GM12878 (cell line): Measurements from ENCODE around the gene CLEC16A. TPM values are rescaled to one million over a fixed set of nuclear protein-coding genes. Genes with fewer than 3 reads are reported as not detected.

Experiments used
- ATAC-seq: fragments of 200-7000 bp; cut with Tn5 transposase; 3 replicates; pipeline ENCODE4 v1.9.1; 2020; ENCODE audit warnings: mild to moderate bottlenecking, moderate library complexity
- BruUV-seq: library from RNA; stranded (reverse); fragments of 400-500 nt; replicated peaks from 2 replicates; lab custom pipeline; 2021; lab: Mats Ljungman, UMichigan
- CTCF ChIA-PET: fragments of 300-600 bp; sonication (Branson Sonifier 250); formaldehyde crosslinking; extraction: SDS; loops from one replicate; lab custom pipeline; 2021; ENCODE audit warnings: inconsistent platforms; lab: Yijun Ruan, JAX
- POLR2A ChIA-PET: fragments of 350-600 bp; formaldehyde crosslinking; extraction: SDS; loops from one replicate; lab custom pipeline; 2021; ENCODE audit warnings: inconsistent platforms; lab: Charles Lee
- RAD21 ChIA-PET: fragments of 300-600 bp; sonication (Branson Sonifier 250); formaldehyde crosslinking; loops from one replicate; lab custom pipeline; 2023; ENCODE audit warnings: antibody characterized with exemption; ENCODE audit not compliant: unreplicated experiment; lab: Charles Lee
- SMC1A ChIA-PET: fragments of 300-600 bp; sonication (Branson Sonifier 250); formaldehyde crosslinking; loops from one replicate; lab custom pipeline; 2023; ENCODE audit not compliant: unreplicated experiment, uncharacterized antibody; lab: Charles Lee
- DNase-seq: peaks from one replicate; pipeline ENCODE4 v3.0.0-alpha.2; 2011; ENCODE audit warnings: low read depth, low spot score
- FAIRE-seq: peaks from 3 replicates; lab custom pipeline; 2011; peaks lifted over from hg19 to GRCh38; lab: Jason Lieb, UNC
- H2AFZ ChIP-seq: 2 replicates; pipeline ENCODE4 v1.6.0; 2011; ENCODE audit warnings: low read depth, low read length, control low read depth; ENCODE audit not compliant: control insufficient read depth
- H3K27ac ChIP-seq: 2 replicates; pipeline ENCODE4 v1.5.1; 2011; ENCODE audit warnings: control low read depth; ENCODE audit not compliant: control insufficient read depth, insufficient read depth
- H3K27me3 ChIP-seq, 2 experiments: replicated peaks in 1 of 2; 2 replicates each; pipeline versions ENCODE4 v1.6.0 to v1.6.1; 2011; ENCODE audit warnings: low read length in 1 of 2; ENCODE audit not compliant: control insufficient read depth in 2 of 2, insufficient read depth in 2 of 2
- H3K36me3 ChIP-seq, 2 experiments: 2 replicates each; pipeline ENCODE4 v1.5.1; 2011; ENCODE audit warnings: low read length in 1 of 2; ENCODE audit not compliant: control insufficient read depth in 2 of 2, insufficient read depth in 2 of 2
- H3K4me1 ChIP-seq: 2 replicates; pipeline ENCODE4 v1.6.1; 2011; ENCODE audit warnings: mild to moderate bottlenecking, low read length, moderate library complexity, mixed read lengths; ENCODE audit not compliant: control insufficient read depth, insufficient read depth
- H3K4me2 ChIP-seq: 2 replicates; pipeline ENCODE4 v1.6.0; 2011; ENCODE audit warnings: control low read depth; ENCODE audit not compliant: control insufficient read depth, insufficient read depth
- H3K4me3 ChIP-seq: fragments of 200-600 bp; sonication (generic); 2 replicates; pipeline ENCODE4 v1.5.1; 2016
- H3K79me2 ChIP-seq: 2 replicates; pipeline ENCODE4 v1.6.0; 2011; ENCODE audit warnings: low read length; ENCODE audit not compliant: control insufficient read depth, insufficient read depth
- H3K9ac ChIP-seq: 2 replicates; pipeline ENCODE4 v1.8.0; 2011; ENCODE audit warnings: low read length, control low read depth, mixed read lengths; ENCODE audit not compliant: control insufficient read depth, insufficient read depth
- H3K9me3 ChIP-seq: replicated peaks from 3 replicates; pipeline ENCODE4 v1.5.1; 2011; ENCODE audit warnings: mild to moderate bottlenecking, low read length; ENCODE audit not compliant: control insufficient read depth, insufficient read depth
- H4K20me1 ChIP-seq: 2 replicates; pipeline ENCODE4 v1.6.0; 2011; ENCODE audit not compliant: control insufficient read depth, insufficient read depth
- WGBS: methylation state at CpG from one replicate; pipeline ENCODE4 v1.1.6; 2016; ENCODE audit warnings: low lambda C conversion rate; ENCODE audit not compliant: insufficient replicate concordance, insufficient coverage; ENCODE audit errors: missing lambda C conversion rate; 5-methylcytosine and 5-hydroxymethylcytosine counted together
- in situ Hi-C: fragments of 300-500 bp; cut with MboI; formaldehyde crosslinking; loops from 9 replicates; pipeline ENCODE4 v1.14.3; 2018; ENCODE audit warnings: mixed read lengths
- intact Hi-C: fragments of 100-400 bp; cut with micrococcal nuclease; formaldehyde crosslinking; loops from one replicate; pipeline ENCODE4 v1.14.2; 2022; ENCODE audit not compliant: unreplicated experiment
- polyA plus RNA-seq, 11 experiments: library from polyadenylated mRNA; depleted of rRNA in 4 of 11; unstranded in 6 of 11; stranded (reverse) in 5 of 11; fragments of >200 nt; fragmentation: Nextera tagmentation in 4 of 11; fragmentation: Illumina TruSeq in 1 of 11; extraction: Ambion mirVana in 4 of 11; extraction: Trizol in 1 of 11; gene quantifications; 1 replicate in 1 of 11; 2 replicates in 10 of 11; pipeline versions ENCODE4 v1.2.1 to v1.2.3, GENCODE V29; 2011 to 2016; ENCODE audit warnings: inconsistent platforms in 2 of 11, missing spikeins in 2 of 11, low read depth in 1 of 11
- total RNA-seq, 4 experiments: library from RNA; depleted of rRNA in 3 of 4; stranded (reverse); fragments of >200 nt in 3 of 4; fragmentation: Illumina TruSeq in 1 of 4; extraction: Trizol in 1 of 4; gene quantifications; 2 replicates each; pipeline versions ENCODE4 v1.2.1 to v1.2.3, GENCODE V29; 2013 to 2021
- TF ChIP-seq, protein P1 (sequence below): IDR thresholded peaks from 2 replicates; pipeline ENCODE4 v1.6.1; 2011; ENCODE audit warnings: low read depth, low read length, improper control_type of control experiment, borderline replicate concordance
- TF ChIP-seq, protein P2 (sequence below): fragments of 450-650 bp; IDR thresholded peaks from 2 replicates; pipeline ENCODE4 v1.6.1; 2017; ENCODE audit warnings: low read depth, mild to moderate bottlenecking, moderate library complexity
- TF ChIP-seq, protein P3 (sequence below): IDR thresholded peaks from 2 replicates; pipeline ENCODE4 v1.6.1; 2011; ENCODE audit warnings: mild to moderate bottlenecking, low read depth, low read length, moderate library complexity; ENCODE audit not compliant: insufficient replicate concordance
- TF ChIP-seq, protein P4 (sequence below): fragments of 450-650 bp; IDR thresholded peaks from 2 replicates; pipeline ENCODE4 v1.6.1; 2017; ENCODE audit warnings: antibody characterized with exemption, mild to moderate bottlenecking, moderate library complexity
- TF ChIP-seq, protein P5 (sequence below): IDR thresholded peaks from 2 replicates; pipeline ENCODE4 v1.6.1; 2012; ENCODE audit warnings: improper control_type of control experiment, low read depth, low read length; ENCODE audit not compliant: insufficient replicate concordance

Gene CLEC16A
- total and polyA plus RNA-seq, 10 of the 15 experiments (the other 5 are each of a cell fraction or from before 2014, with no cell fraction given), result 1.5 to 28.8 (median 19.2) TPM

DNA sequence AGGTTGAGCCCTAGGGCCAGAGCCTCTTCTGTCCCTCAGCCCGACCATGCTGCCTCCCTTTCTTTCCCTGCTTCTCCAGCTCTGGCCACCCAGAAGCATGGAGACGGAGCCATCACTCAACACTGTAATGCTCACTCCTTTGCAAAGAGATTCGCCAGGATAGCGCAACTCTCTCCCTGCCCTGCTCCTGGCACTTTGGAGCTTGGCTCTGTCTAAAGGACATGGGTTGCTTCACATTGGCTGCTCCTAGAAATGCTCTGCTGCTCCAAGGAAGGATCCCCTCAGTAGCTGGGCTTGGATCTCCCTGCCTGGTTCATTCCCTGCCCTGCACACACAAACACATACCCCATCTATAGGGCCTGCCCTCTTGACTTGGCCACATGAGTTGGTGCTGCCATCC, 76.0 kb downstream of the CLEC16A start:
- no peak overlapping the region for H3K4me3 ChIP-seq
- no peaks in the 10 kb centered on the region for H3K79me2 ChIP-seq
- 96% methylated on average over 4 of the region's 4 CpGs for WGBS
- TF ChIP-seq, protein P1, sequence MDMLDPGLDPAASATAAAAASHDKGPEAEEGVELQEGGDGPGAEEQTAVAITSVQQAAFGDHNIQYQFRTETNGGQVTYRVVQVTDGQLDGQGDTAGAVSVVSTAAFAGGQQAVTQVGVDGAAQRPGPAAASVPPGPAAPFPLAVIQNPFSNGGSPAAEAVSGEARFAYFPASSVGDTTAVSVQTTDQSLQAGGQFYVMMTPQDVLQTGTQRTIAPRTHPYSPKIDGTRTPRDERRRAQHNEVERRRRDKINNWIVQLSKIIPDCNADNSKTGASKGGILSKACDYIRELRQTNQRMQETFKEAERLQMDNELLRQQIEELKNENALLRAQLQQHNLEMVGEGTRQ, result no peak
- TF ChIP-seq, protein P2, sequence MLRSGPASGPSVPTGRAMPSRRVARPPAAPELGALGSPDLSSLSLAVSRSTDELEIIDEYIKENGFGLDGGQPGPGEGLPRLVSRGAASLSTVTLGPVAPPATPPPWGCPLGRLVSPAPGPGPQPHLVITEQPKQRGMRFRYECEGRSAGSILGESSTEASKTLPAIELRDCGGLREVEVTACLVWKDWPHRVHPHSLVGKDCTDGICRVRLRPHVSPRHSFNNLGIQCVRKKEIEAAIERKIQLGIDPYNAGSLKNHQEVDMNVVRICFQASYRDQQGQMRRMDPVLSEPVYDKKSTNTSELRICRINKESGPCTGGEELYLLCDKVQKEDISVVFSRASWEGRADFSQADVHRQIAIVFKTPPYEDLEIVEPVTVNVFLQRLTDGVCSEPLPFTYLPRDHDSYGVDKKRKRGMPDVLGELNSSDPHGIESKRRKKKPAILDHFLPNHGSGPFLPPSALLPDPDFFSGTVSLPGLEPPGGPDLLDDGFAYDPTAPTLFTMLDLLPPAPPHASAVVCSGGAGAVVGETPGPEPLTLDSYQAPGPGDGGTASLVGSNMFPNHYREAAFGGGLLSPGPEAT, result no peak
- TF ChIP-seq, protein P3, sequence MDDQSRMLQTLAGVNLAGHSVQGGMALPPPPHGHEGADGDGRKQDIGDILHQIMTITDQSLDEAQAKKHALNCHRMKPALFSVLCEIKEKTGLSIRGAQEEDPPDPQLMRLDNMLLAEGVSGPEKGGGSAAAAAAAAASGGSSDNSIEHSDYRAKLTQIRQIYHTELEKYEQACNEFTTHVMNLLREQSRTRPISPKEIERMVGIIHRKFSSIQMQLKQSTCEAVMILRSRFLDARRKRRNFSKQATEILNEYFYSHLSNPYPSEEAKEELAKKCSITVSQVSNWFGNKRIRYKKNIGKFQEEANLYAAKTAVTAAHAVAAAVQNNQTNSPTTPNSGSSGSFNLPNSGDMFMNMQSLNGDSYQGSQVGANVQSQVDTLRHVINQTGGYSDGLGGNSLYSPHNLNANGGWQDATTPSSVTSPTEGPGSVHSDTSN, result no peak
- TF ChIP-seq, protein P4, sequence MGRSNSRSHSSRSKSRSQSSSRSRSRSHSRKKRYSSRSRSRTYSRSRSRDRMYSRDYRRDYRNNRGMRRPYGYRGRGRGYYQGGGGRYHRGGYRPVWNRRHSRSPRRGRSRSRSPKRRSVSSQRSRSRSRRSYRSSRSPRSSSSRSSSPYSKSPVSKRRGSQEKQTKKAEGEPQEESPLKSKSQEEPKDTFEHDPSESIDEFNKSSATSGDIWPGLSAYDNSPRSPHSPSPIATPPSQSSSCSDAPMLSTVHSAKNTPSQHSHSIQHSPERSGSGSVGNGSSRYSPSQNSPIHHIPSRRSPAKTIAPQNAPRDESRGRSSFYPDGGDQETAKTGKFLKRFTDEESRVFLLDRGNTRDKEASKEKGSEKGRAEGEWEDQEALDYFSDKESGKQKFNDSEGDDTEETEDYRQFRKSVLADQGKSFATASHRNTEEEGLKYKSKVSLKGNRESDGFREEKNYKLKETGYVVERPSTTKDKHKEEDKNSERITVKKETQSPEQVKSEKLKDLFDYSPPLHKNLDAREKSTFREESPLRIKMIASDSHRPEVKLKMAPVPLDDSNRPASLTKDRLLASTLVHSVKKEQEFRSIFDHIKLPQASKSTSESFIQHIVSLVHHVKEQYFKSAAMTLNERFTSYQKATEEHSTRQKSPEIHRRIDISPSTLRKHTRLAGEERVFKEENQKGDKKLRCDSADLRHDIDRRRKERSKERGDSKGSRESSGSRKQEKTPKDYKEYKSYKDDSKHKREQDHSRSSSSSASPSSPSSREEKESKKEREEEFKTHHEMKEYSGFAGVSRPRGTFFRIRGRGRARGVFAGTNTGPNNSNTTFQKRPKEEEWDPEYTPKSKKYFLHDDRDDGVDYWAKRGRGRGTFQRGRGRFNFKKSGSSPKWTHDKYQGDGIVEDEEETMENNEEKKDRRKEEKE, result no peak
- TF ChIP-seq, protein P5, sequence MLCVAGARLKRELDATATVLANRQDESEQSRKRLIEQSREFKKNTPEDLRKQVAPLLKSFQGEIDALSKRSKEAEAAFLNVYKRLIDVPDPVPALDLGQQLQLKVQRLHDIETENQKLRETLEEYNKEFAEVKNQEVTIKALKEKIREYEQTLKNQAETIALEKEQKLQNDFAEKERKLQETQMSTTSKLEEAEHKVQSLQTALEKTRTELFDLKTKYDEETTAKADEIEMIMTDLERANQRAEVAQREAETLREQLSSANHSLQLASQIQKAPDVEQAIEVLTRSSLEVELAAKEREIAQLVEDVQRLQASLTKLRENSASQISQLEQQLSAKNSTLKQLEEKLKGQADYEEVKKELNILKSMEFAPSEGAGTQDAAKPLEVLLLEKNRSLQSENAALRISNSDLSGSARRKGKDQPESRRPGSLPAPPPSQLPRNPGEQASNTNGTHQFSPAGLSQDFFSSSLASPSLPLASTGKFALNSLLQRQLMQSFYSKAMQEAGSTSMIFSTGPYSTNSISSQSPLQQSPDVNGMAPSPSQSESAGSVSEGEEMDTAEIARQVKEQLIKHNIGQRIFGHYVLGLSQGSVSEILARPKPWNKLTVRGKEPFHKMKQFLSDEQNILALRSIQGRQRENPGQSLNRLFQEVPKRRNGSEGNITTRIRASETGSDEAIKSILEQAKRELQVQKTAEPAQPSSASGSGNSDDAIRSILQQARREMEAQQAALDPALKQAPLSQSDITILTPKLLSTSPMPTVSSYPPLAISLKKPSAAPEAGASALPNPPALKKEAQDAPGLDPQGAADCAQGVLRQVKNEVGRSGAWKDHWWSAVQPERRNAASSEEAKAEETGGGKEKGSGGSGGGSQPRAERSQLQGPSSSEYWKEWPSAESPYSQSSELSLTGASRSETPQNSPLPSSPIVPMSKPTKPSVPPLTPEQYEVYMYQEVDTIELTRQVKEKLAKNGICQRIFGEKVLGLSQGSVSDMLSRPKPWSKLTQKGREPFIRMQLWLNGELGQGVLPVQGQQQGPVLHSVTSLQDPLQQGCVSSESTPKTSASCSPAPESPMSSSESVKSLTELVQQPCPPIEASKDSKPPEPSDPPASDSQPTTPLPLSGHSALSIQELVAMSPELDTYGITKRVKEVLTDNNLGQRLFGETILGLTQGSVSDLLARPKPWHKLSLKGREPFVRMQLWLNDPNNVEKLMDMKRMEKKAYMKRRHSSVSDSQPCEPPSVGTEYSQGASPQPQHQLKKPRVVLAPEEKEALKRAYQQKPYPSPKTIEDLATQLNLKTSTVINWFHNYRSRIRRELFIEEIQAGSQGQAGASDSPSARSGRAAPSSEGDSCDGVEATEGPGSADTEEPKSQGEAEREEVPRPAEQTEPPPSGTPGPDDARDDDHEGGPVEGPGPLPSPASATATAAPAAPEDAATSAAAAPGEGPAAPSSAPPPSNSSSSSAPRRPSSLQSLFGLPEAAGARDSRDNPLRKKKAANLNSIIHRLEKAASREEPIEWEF, result no peak
- DNase-seq (no peak), ATAC-seq (no peak), FAIRE-seq (no peak)
- POLR2A ChIA-PET, result no interaction called here
- no peaks in the 10 kb centered on the region for H3K27me3 ChIP-seq
- H3K9me3 ChIP-seq, result no peaks in the 10 kb centered on the region; the same call in 1 of the 3 replicates
- no TSS peak for BruUV-seq
- no peak overlapping the region for H3K9ac ChIP-seq
- intact Hi-C loops, result no loop called here
- H3K27ac ChIP-seq, result no peak overlapping the region
- RAD21 ChIA-PET, result no interaction called here
- in situ Hi-C loops, result no loop called here
- H2AFZ ChIP-seq, result no peak overlapping the region
- SMC1A ChIA-PET, result interaction anchor here (0.5 kb wide), 1 partner anchor 233 kb away, joined by 3 read pairs; no protein-coding TSS in a partner anchor
- no peaks in the 10 kb centered on the region for H4K20me1 ChIP-seq
- CTCF ChIA-PET, result no interaction called here
- peaks cover 2 to 5% of the 10 kb centered on the region in 2 experiments; a peak in 2 of 4 replicates for H3K36me3 ChIP-seq
- peaks cover 14% of the 10 kb centered on the region for H3K4me1 ChIP-seq
- H3K4me2 ChIP-seq, result no peak overlapping the region
